ENCODE results near the gene NT5DC4.

Gene NT5DC4

DNA sequence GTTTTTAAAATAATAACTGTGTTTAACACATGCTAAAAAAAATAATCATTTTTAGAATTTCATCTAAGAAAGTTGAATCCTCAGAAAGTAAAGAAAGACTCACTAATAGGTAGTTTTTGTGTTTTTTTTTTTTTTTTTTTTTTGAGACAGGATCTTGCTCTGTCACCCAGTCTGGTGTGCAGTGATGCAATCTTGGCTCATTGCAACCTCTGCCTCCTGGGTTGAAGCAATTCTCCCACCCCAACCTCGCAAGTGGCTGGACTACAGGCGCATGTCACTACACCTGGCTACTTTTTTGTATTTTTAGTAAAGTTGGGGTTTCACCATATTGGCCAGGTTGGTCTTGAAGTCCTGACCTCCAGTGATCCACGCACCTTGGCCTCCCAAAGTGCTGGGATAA, 36.4 kb downstream of the NT5DC4 start:
- no peak for DNase-seq

DNA sequence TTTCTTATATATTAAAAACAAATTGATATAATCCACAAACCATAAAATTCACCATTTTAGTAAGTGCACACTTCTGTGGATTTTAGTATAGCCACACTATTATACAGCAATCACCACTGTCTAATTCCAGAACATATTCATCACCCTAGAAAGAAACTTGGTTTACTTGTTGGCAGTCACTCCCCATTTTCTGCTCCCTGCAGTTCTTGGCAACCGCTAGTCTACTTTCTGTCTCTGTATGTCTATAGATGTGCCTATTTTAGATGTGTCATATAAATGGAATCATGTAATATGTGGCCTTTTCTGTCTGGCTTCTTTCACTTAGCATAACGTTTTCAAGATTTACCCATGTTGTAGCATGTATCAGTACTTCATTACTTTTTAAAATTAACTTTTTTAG, 37.9 kb downstream of the NT5DC4 start:
- DNase-seq: no peak

DNA sequence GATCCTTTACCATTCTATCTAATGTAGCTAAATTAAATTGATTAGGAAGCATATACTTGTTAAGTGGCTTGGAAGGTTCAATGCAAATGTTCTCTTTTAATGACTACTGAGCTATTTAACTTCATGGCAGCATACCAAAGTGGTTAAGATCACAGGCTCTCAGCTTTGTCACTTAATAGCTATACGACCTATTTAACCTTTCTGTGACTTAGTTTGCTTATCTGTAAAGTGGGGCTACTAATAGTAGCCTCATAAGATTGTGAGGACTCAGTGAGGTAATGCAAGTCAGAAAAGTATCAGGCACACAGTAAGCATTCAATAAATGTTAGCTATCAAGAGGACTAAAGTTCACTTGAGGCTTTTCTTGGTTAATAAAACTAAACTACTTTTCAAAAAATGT, 39.3 kb downstream of the NT5DC4 start:
- DNase-seq: no peak

DNA sequence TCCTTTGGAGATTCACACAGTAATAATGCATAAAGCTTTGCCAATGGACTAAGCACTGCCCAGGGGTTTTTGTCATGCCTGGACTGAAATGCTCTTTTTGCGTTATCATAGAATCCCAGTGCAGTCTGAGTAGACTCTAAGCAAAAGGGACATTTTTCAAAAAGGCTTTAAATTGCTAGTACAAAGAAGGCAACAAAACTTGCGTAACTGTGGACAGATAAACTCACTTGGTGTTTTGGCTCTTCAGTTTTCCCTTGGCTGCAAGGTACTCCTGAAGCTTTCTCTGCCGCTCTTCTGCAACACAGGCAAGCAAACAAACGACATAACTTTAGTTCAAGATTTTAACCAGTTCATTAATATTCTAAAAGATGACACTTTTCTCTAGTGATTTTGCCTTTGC, 41.5 kb downstream of the NT5DC4 start:
- DNase-seq: no peak

DNA sequence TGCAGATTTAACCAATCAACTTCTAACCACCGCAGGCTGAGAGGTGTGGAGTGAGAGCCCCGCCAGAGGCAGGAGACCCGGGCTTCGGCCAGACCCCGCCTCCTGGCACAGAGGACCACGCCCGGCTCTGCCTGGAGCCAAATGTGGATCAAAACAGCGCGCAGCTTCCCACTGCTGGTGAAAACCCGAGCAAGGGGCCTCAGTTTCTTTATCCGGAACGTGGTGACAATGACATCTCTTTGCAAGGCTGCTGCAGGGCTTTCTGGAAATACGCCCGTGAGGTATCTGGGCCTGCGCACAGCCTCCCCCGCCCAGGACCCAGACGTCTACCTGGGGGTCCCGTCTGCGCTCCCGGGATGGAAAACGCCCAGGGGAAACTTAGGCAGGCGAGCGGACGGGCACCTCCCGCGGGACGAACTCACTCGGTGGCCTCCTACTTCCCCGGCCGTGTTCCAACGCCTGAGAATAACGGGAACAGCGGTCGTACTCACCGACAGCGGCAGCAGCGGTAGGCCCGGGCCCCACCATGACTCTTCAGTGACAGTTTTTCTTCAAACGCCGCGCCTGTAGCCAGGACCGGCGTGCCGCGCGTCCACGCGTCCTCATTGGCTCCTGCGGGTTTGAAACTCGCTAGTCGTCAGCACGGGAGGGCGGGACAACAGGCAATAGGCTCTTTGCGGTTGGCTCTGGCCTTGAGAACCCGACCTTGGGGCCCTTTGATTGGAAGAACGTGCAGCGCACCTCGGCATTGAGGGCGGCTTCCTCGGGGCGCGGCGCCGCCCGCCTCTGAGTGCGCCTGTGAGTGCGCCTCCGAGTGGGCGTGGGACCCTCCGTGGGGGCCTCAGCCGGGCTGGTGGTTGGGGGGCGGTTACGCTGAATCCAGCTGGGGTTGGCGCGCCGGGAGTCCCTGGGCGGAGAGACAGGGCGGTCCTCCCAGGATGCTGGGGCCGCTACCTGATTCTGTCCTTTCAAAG, 43.5 kb downstream of the NT5DC4 start, which contains the start of gene CKAP2L:
Gene CKAP2L (minus strand): TSS at position 539 of the 974 bp plus-strand sequence. CDS start 11 bp downstream, at position 528.
- DNase-seq: peak; percentile 94

DNA sequence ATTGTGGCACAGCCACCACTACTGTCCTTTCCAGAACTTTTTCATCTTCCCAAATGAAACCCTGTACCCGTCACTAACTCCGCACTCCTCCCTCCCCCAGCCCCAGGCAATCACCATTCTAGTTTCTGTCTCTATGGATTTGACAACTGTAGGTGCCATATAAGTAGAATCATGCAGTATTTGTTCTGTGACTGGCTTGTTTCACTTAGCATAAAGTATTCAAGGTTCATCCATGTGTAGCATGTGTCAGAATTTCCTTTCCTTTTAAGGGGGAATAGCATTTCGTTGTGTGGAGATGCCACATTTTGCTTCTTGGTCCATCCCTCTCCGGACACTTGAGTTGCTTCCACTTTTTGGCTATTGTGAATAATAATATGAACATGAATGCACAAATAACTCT, 44.4 kb downstream of the NT5DC4 start:
- no peak for DNase-seq

DNA sequence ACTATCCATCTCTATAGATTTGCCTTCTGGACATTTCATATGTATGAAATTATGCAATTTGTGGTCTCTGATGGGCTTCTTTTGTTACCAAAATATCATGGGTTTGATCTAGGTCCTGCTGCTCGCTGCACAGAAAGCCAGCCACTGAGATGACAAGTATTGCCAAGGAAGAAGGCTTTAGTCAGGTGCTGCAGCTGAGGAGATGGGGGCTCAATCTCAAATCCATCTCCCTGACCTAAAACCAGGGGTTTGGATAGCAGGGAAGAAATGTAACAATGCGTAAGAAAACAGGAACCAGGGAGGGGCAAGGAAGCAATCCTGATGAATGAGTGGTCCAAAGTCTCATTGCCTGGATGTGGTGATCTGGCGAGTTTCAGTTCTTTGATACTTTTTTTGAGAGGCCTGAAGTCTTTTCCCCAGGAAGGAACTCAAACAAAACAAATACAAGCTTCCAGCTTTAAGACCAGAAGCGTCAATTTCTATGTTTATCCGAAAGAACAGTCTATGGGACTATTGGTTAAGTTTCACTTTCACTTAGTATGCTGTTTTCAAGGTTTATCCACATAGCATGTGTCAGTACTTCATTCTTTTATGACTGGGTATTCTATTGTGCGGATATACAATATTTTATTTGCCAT, 47.0 kb downstream of the NT5DC4 start:
- no peak for DNase-seq

DNA sequence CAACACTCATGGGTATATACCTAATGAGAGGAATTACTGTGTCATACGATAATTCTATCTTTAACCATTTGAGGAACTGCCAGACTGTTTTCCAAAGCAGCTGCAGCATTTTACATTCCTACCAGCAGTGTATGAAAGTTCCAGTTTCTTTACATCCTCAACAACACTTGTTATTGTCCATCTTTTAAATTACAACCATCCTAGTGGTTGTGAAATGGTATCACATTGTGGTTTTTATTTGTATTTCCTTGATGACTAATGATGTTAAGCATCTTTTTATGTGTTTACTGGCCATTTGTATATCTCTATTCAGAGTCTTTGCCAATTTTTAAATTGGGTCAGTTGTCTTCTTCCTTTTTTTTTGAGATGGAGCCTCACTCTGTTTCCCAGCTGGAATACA, 47.6 kb downstream of the NT5DC4 start:
- no peak for DNase-seq

DNA sequence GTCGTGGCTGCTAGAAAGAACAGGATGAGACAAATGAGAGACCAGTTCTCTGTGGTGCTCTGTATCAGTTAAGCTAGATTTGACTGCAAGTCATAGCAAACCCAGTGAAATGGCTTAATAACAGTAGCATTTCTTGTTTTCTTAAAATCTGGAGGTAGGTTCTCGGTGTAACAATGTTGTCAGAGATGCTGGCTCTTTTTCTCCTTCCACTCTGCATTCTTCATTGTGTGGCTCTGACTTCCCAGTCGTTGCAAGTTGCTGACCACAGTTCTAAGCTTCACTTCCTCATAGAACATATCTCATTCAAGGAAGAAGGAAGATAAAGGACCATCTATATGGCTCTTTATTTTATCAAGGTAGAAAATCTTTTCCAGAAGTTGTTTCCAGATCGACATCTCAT, 51.5 kb downstream of the NT5DC4 start:
- DNase-seq: no peak

DNA sequence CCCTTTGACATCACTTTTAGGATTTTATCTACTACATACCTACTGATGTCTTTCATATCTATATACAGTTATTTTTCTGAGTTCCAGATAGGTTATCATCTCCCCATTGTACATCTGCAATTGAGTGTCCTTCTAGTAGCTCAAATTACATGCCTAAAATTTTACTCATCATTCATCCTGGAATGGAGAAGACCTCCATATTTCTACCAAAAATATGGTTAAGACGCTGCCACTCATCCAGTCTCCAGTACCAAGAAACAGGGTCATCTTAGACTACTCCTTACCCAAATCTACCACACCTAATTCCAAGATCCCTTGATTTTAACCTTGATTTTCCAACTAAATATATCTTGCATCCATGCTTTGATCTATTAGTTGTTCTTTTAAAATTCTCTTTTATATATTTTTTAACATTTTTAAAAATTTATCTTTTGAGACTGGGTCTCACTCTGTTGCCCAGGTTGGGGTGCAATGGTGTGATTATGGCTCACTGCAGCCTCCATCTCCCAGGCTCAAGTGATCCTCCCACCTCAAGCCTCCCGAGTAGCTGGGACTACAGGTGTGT, 52.2 kb downstream of the NT5DC4 start:
- DNase-seq: no peak

DNA sequence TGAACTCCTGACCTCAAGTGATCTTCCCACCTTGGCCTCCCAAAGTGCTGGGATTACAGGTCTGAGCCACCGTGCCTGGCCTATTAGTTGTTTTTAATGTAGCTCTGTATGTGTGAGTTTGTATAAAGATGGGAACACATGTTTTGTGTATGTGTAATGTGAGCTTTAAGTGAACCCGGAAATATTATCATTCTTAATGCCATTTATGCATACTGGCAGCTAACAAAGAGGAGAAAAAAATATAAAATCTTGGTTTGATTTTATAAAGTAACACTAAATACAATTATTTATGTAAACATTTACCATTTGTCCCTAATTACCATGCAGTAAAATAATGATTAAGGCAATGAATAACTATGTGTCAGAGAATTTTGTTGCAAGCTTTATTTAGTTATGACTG, 52.7 kb downstream of the NT5DC4 start:
- no peak for DNase-seq

DNA sequence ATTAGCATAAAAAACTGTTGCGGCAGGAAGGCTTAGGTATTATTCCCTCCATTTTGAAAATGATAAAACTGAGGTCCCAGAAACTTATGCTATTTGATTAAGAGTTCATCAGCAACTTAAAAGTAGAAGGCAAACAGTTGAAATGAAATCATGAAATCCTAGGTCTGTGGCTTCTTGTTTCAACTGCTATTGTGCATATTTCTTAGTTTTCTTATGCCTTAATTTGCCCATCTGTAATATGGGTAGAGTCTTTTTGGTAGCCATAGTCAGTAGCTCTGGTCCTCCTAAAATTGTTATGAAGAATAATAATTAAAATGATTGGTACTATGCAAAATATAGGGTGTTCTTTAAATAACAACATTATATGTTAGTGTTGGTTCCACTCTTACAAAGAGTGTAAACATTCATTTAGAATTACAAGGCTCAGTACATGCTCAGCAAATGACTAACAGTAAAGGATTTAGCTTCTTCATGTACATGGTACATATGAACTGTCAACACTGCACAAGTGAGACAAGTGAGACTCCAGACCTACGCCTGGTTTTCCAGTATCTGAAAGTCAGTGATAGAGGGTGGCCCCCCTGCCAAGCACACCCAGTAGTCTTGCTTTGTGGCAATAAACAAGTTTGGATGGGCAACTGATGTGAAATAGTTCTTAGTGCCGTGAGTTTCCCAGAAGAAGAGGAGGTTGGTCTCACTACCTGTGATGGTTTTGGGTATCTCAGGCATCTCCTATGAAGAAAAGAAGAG, 53.9 kb downstream of the NT5DC4 start:
- no peak for DNase-seq

DNA sequence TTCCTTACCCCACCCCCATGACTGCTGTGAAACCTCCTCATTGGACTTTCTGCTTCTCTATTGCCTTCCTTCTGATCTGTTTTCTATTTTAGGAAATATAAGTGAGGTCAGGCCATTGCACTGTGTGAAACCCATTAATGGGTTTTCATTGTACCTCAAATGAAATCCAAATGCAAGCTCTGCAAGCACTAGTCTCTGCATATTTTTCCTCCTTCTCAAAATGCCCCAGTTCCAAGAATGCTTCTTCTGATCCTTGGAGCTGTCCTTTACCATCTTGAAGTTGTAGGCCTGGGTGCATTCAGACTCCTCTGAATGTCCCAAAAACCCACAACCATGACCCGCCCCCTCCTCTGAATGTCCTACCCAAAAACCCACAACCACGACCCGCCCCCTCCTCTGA, 55.3 kb downstream of the NT5DC4 start:
- no peak for DNase-seq

DNA sequence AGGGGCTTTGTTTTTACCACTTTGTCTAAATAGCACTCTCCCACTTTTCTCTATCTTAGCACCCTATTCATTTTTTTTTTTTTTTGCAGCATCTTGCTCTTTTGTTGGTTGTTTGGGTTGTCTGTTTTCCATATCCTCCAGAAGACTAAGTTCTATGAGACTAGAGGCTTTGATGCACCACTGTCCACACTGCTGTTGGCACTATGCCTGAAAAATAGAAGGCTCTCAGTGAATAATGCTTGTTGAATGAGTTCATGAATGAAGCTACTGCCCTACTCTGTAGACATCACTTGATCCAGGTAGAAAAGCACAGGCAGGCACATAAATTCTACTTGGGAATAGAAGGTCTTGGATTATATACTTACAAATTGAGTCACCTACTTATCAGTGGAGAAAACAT, 56.2 kb downstream of the NT5DC4 start:
- no peak for DNase-seq

DNA sequence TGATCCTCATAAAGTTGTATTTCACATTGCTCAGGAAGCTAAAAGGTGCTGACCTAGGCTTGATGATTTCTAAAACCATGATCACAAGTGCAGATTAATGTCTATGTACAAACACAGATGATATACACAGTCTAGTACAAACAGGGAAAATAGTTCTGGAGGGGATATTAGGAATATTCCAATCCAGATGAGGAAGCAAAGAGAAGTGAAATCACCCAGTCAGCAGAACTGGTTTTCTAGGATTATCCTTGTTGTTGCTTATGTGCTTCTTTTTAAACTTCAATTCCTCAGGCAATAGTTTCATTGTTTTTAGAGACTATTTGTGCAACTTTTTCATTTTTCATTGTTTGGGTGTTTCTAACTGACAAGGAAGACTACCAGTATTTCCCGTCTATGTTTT, 58.8 kb downstream of the NT5DC4 start:
- no peak for DNase-seq

DNA sequence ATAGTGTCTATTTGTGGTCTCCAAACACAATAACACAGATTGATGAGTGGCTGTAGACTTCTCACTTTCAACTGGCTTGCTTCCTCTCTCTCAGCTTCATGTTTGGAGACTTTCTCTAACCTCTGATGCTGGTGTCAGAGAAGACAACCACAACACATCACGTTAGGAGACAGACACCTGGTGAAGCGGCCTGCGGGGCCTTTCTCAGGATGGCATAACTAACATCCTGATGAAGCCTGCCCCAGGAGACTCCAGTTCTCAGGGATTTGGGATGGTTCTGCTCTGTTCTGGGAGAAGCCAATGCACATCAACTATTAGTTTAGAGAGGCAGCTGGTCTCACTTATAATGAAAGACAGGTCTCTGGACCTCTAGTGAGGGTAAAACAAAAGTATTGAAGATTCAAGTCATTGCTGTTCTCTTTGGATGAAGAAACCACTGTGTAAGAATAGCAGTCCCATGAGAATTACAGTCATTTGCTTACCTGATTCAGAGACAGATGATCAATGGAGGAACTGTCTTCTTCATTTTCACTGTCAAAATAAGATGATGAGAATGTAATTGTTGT, 61.5 kb downstream of the NT5DC4 start:
- DNase-seq: no peak

DNA sequence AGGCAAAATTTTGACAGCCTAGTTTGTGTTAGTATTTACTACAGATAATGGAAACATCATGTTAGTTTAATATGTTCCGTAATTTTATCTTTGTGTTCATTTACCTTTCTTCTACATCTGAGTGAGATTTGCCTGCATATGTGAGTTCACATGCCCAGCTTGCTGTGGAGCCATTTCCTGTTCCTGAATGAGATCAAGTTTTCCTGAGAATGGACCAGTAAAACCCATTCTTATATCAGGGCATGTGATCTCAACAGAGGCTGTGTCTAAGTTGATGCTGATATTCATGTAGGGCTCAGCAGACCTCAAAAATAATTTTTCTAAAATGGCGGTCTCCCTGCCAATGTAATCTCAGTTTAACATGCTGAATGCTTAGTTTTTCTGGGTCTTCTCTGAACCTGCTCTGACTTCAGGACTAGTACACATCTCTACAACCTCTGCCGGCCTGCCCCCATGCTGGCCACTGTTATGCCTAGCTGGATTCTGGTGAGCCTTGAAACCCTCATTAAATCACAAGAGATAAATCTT, 62.4 kb downstream of the NT5DC4 start:
- no peak for DNase-seq

DNA sequence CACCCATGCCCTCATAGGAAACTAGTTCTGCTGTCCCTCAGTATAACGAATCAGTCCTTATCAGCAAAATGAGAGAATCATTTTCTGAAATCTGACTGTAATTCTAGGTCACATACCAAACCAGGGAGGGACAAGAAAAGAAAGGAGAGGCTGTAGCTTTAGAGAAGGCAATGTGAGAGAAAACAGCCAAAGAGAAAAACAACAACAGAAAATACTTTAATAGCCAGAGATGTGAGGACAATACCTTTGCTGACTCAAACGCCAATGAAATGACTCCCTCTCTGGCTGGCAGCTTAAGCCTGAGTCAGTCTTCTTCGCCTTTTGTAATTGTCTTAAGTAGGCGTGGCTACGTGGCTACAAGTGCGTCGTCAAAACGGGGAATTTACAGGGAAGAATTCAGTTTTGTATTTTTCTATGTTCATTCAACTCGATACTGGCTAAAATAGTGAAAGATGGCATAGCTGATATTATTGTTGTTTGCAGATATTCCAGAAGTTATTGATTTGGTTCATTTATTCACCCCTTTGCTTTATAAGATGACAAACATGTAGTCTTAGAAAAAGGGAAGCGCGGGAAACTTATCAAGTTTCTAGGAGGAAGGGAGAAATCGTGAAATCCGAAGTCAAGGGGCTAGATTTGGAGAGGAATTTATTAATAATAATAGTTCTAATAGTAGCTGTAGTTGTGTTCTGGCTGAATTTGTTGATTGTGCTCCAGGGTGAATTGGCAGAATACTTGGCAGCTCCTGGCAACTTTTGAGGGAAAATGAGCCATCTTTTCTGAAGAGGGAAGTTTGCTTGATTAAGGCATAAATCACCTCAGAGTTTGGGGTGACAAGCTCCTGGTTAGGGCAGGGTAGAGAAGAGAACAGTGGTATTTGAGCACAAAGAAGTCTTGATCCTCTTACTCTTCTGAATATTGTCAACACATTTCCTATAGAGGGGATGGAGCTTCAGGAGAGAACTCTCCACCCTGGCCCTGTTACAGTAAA, 63.7 kb downstream of the NT5DC4 start, which contains the start of gene IL1A:
Gene IL1A (minus strand): TSS at position 295 of the 991 bp plus-strand sequence. CDS start 723 bp downstream, outside the sequence.
- DNase-seq: no peak

DNA sequence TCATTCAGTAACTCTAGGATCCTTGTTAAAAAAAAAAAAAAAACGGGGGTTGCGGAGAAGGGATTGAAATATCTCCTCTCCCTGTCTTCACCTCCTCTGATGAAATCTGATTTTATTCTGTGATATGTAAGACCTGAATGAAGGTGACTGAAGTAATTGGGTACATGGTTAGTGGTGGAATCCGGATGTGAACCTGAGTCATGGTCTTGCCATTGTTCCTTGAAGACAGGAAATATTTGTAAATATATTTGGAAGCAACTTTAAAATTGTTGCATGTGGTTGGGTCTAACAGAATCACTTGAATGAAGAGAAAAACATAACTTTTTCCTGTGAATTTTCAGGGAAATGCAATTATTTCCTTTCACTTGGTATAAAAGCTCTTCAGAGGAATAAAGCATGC, 66.5 kb downstream of the NT5DC4 start:
- no peak for DNase-seq

DNA sequence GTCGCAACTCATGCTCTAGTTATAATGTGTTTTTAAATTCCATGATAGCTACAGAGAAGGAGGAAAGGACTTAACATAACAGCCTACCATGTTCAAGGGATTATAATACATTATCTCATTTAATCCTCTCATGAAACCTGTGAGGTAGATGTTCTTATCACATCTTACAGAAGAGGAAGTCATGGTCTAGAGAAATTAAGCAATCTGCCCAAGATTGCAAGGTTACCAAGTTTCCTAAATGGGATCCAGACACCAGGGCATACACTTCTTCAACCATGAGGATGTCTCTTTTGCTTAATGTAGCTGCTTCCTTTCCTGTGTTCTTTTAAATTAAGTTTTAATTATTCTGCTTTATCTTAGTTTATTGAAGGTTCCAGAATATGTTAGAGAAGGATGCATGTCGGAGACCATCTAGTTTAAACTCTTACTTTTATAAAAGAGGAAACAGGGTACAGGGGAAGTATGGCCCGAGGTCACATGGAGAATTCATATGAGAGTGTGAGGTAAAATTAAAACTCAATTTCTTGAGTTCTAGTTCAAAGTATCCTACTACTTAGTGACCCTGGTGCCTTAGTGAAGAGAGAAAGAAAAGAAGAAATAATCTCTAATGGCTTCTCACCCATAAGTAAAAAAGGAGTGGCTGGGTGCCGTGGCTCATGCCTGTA, 67.0 kb downstream of the NT5DC4 start:
- DNase-seq: no peak

DNA sequence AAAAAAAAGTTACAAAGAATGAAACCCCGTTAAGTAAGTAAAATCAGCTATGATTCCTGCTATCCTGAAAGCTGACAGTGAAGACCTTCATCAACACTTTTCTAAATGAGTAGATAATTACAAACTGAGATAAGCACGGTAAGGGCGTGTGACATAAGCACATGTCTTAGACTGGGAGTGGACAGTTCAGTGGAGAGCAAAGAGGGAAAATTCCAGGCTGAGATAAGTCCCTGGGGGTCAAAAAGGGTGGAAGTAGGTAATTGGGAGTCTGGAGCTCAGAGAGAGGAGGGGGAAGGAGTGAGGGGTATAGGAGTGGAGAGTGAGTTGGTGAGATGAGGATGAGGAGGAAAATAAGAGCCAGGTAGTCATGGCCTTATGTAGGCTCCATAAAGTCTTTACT, 67.8 kb downstream of the NT5DC4 start:
- DNase-seq: no peak
